GM12875 (cell line): ENCODE data around the gene EEIG1.
A peak's percentile ranks its signal among the peaks of the same experiment; 100 is the strongest.

ENCODE experiments used
- H3K4me3 ChIP-seq: one replicate; pipeline ENCODE4 v1.5.1; 2011; ENCODE audit warnings: low read depth, low read length, control low read depth
- TF ChIP-seq, protein P1 (sequence below): IDR thresholded peaks from 2 replicates; pipeline ENCODE4 v1.5.1; 2011; ENCODE audit warnings: low read depth, mild to moderate bottlenecking, control low read depth, inconsistent platforms, low read length, moderate library complexity, borderline replicate concordance; ENCODE audit not compliant: insufficient read depth

Gene EEIG1

GRCh38 chr9:127947841-127948710 lies 32.7 kb downstream of the EEIG1 start:
- TF ChIP-seq, protein P1, sequence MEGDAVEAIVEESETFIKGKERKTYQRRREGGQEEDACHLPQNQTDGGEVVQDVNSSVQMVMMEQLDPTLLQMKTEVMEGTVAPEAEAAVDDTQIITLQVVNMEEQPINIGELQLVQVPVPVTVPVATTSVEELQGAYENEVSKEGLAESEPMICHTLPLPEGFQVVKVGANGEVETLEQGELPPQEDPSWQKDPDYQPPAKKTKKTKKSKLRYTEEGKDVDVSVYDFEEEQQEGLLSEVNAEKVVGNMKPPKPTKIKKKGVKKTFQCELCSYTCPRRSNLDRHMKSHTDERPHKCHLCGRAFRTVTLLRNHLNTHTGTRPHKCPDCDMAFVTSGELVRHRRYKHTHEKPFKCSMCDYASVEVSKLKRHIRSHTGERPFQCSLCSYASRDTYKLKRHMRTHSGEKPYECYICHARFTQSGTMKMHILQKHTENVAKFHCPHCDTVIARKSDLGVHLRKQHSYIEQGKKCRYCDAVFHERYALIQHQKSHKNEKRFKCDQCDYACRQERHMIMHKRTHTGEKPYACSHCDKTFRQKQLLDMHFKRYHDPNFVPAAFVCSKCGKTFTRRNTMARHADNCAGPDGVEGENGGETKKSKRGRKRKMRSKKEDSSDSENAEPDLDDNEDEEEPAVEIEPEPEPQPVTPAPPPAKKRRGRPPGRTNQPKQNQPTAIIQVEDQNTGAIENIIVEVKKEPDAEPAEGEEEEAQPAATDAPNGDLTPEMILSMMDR: no peak
- no peak overlapping the region for H3K4me3 ChIP-seq

DNA sequence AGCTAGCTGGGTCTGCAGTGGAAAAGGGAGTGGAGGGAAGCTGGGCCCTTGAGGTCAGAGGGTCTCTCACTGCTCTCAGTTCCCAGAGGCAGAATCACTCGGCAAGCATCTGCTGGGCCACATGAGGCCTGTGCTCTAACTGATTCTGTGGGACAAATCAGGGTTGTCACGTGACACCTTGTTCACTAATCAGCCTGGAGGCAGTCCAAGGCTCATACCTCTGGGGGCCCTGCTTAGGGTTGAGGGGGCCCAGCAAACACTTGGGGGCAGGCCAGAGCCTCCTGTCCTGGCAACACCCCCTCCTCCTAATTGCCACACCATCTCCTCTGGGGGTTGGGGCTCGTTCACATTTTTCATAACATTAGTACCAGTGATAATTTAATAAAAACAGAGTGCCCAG lies 34.1 kb downstream of the EEIG1 start:
- TF ChIP-seq, protein P1: no peak
- no peak overlapping the region for H3K4me3 ChIP-seq

- TF ChIP-seq, protein P1: no peak
- H3K4me3 ChIP-seq: no peak overlapping the region
Measured at GRCh38 chr9:127945942-127946341, 34.8 kb downstream of the EEIG1 start.

DNA sequence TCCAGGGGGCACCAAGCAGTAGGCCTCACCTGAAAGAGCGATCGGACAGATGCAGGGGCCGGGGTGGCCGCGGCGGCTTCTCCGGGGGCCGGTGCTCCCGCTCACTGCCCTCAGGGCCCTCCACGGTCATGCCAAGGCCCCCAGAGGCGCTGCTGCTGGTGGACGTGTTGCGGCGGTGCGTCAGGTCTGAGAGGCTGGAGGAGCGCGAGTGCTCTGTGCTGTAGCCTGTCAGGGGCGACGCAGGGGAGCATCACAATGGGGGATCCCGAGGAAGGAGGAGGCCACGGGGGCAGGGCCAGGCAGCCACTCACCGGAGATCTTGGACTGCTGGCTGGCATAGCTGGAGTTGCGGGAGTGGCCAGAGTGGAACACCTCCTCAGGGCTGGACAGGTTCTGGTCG lies 35.5 kb downstream of the EEIG1 start:
- TF ChIP-seq, protein P1: no peak
- no peak overlapping the region for H3K4me3 ChIP-seq

DNA sequence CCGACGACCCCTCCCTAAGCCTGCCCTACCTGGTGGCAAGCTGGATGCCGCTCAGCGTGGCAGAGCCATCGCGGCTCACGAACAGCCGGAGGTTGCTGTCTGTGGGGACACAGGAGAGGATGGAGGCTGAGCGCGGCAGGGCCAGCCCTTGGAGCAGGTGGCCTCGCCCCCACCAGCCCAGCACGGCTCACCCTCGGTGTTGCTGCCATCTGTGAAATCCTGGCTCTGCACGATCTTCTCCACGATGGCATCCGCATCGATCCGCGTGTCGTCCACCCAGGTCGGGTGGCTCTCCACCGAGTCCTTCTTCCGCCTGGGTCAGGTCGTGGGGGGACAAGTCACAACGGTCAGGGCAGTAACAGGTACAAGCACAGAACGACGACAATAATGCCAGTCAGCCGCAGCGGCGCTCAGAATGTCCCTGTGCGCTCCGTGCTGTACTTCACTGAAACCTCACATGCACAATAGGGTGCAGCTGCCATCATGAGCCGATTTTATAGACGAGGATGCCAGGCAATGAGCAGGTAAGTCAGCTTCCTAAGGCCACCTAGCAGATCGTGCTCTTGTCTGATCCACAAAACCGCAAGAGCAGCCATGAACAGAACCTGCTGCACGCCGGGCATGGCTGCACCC lies 36.1 kb downstream of the EEIG1 start:
- TF ChIP-seq, protein P1: no peak

DNA sequence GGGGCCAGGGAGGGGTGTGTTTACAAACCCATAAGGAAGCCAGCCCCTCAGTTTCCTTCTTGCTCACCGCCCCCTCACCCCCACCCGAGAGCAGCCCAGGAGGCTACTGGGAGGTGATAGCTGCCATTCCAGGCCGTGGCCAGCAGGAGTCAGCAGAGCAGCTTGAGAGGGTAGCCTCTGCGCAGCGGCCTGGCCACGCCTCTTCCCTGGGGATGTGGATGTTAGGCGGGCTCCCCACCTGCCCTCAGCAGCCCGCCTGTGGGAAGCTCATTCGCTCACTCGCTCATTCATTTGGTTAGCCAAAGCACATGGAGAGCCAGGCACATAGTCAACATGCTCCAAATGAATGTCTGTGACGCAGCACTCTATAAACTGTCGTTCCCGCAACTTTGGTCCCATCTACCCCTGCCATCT lies 37.1 kb downstream of the EEIG1 start:
- TF ChIP-seq, protein P1: peak; percentile 96
- no peak overlapping the region for H3K4me3 ChIP-seq

More for the DNA sequence above, 36.1 kb downstream of the EEIG1 start:
- no peak overlapping the region for H3K4me3 ChIP-seq
